IPS DF 6.9 (cell line): ENCODE results near the gene AADACL4.

Source experiments
- DNase-seq: peaks from one replicate; pipeline ENCODE4 v3.0.0-alpha.2; 2013; ENCODE audit warnings: low read depth, low spot score
- H3K27ac ChIP-seq: one replicate; pipeline ENCODE4 v1.5.1; 2013; ENCODE audit warnings: low read length, control low read depth
- H3K27me3 ChIP-seq: 2 replicates; pipeline ENCODE4 v1.6.1; 2013; ENCODE audit warnings: mild to moderate bottlenecking, low read length; ENCODE audit not compliant: control insufficient read depth, insufficient read depth
- H3K36me3 ChIP-seq: 2 replicates; pipeline ENCODE4 v1.6.1; 2013; ENCODE audit warnings: low read length; ENCODE audit not compliant: control insufficient read depth, insufficient read depth
- H3K4me1 ChIP-seq: 2 replicates; pipeline ENCODE4 v1.6.1; 2013; ENCODE audit warnings: low read length; ENCODE audit not compliant: control insufficient read depth, insufficient read depth
- H3K4me3 ChIP-seq: 2 replicates; pipeline ENCODE4 v1.5.1; 2013; ENCODE audit warnings: mild to moderate bottlenecking, low read length
- H3K9me3 ChIP-seq: 2 replicates; pipeline ENCODE4 v1.6.1; 2013; ENCODE audit warnings: low read length, inconsistent platforms; ENCODE audit not compliant: control insufficient read depth, insufficient read depth
- WGBS: extraction: QIAGEN DNeasy Blood & Tissue Kit; methylation state at CpG from one replicate; pipeline ENCODE4 v1.1.7; 2013; ENCODE audit warnings: mixed read lengths, missing lambda C conversion rate; ENCODE audit not compliant: insufficient read length, insufficient coverage; 5-methylcytosine and 5-hydroxymethylcytosine counted together

Gene AADACL4

GRCh38 chr1:12643785-12644184 lies at the start of gene AADACL4:
Gene AADACL4, plus strand, starts transcription at chr1:12644085. Its CDS starts 462 bp downstream, at chr1:12644547.
- Histone ChIP-seq H3K4me1 (no peaks in the 10 kb centered on the region), H3K9me3 (peaks cover 4% of the 10 kb centered on the region; the same call in 1 of the 2 replicates), H3K36me3 (no peaks in the 10 kb centered on the region), H3K27ac (no peak within 1 kb of the TSS), H3K27me3 (no peaks in the 10 kb centered on the region), H3K4me3 (no peak within 1 kb of the TSS)
- DNase-seq = no peak
- no CpG with 5 or more reads among the region's 7 CpGs for WGBS

- Histone ChIP-seq H3K4me1 (peaks cover 8% of the 10 kb centered on the region), H3K4me3 (peak overlapping the region; percentile 11; the same call in 1 of the 2 replicates), H3K9me3 (no peaks in the 10 kb centered on the region), H3K36me3 (no peaks in the 10 kb centered on the region), H3K27ac (no peak overlapping the region), H3K27me3 (no peaks in the 10 kb centered on the region)
- no CpG with 5 or more reads among the region's 6 CpGs for WGBS
- no peak for DNase-seq
Measured at GRCh38 chr1:12594490-12594889, 49.4 kb upstream of the AADACL4 start.

GRCh38 chr1:12594966-12595756 lies 48.7 kb upstream of the AADACL4 start:
- Histone ChIP-seq H3K36me3 (no peaks in the 10 kb centered on the region), H3K9me3 (no peaks in the 10 kb centered on the region), H3K4me1 (peaks cover 8% of the 10 kb centered on the region), H3K4me3 (peak overlapping the region; percentile 45; the same call in 1 of the 2 replicates), H3K27me3 (no peaks in the 10 kb centered on the region), H3K27ac (no peak overlapping the region)
- no peak for DNase-seq
- no CpG with 5 or more reads among the region's 47 CpGs for WGBS

GRCh38 chr1:12595757-12596006 lies 48.2 kb upstream of the AADACL4 start:
- no peak overlapping the region for H3K27ac ChIP-seq
- no peaks in the 10 kb centered on the region for H3K27me3 ChIP-seq
- no CpG with 5 or more reads among the region's 18 CpGs for WGBS
- peak overlapping the region; percentile 45; the same call in 1 of the 2 replicates for H3K4me3 ChIP-seq
- no peaks in the 10 kb centered on the region for H3K9me3 ChIP-seq
- DNase-seq = no peak
- no peaks in the 10 kb centered on the region for H3K36me3 ChIP-seq
- peaks cover 10% of the 10 kb centered on the region for H3K4me1 ChIP-seq

- H3K4me1 ChIP-seq = peaks cover 10% of the 10 kb centered on the region
- H3K9me3 ChIP-seq = no peaks in the 10 kb centered on the region
- H3K27me3 ChIP-seq = no peaks in the 10 kb centered on the region
- H3K27ac ChIP-seq = no peak overlapping the region
- no peak for DNase-seq
- H3K36me3 ChIP-seq = no peaks in the 10 kb centered on the region
- peak overlapping the region; percentile 45; the same call in 1 of the 2 replicates for H3K4me3 ChIP-seq
- WGBS = no CpG with 5 or more reads among the region's 39 CpGs
Measured at GRCh38 chr1:12596007-12596821, 47.7 kb upstream of the AADACL4 start.

GRCh38 chr1:12597792-12598191 lies 46.1 kb upstream of the AADACL4 start:
- H3K27me3 ChIP-seq = no peaks in the 10 kb centered on the region
- no peaks in the 10 kb centered on the region for H3K36me3 ChIP-seq
- H3K9me3 ChIP-seq = no peaks in the 10 kb centered on the region
- no peak overlapping the region for H3K4me3 ChIP-seq
- no peak overlapping the region for H3K27ac ChIP-seq
- WGBS = no CpG with 5 or more reads among the region's 10 CpGs
- DNase-seq = no peak
- H3K4me1 ChIP-seq = peaks cover 16% of the 10 kb centered on the region

GRCh38 chr1:12598974-12599373 lies 44.9 kb upstream of the AADACL4 start:
- no peak for DNase-seq
- Histone ChIP-seq H3K9me3 (no peaks in the 10 kb centered on the region), H3K4me1 (peaks cover 15% of the 10 kb centered on the region), H3K36me3 (no peaks in the 10 kb centered on the region), H3K27me3 (no peaks in the 10 kb centered on the region), H3K27ac (no peak overlapping the region), H3K4me3 (no peak overlapping the region)
- no CpG with 5 or more reads among the region's 6 CpGs for WGBS

GRCh38 chr1:12599657-12600056 lies 44.2 kb upstream of the AADACL4 start:
- WGBS = no CpG with 5 or more reads among the region's 5 CpGs
- Histone ChIP-seq H3K36me3 (no peaks in the 10 kb centered on the region), H3K4me1 (peaks cover 11% of the 10 kb centered on the region), H3K9me3 (no peaks in the 10 kb centered on the region), H3K4me3 (no peak overlapping the region), H3K27ac (no peak overlapping the region), H3K27me3 (no peaks in the 10 kb centered on the region)
- no peak for DNase-seq

GRCh38 chr1:12600335-12600734 lies 43.5 kb upstream of the AADACL4 start:
- H3K9me3 ChIP-seq = no peaks in the 10 kb centered on the region
- no peak overlapping the region for H3K4me3 ChIP-seq
- peaks cover 11% of the 10 kb centered on the region for H3K4me1 ChIP-seq
- DNase-seq = no peak
- H3K27ac ChIP-seq = no peak overlapping the region
- WGBS = no CpG with 5 or more reads among the region's 7 CpGs
- no peaks in the 10 kb centered on the region for H3K36me3 ChIP-seq
- H3K27me3 ChIP-seq = no peaks in the 10 kb centered on the region

GRCh38 chr1:12600880-12601633 lies 42.8 kb upstream of the AADACL4 start:
- H3K27me3 ChIP-seq = no peaks in the 10 kb centered on the region
- no peak overlapping the region for H3K4me3 ChIP-seq
- H3K36me3 ChIP-seq = no peaks in the 10 kb centered on the region
- DNase-seq = no peak
- no peak overlapping the region for H3K27ac ChIP-seq
- WGBS = no CpG with 5 or more reads among the region's 9 CpGs
- no peaks in the 10 kb centered on the region for H3K9me3 ChIP-seq
- H3K4me1 ChIP-seq = peaks cover 11% of the 10 kb centered on the region
